ENCODE data around the gene GTSE1.

GRCh38 chr22:46288846-46289243 is 7.8 kb upstream of the GTSE1 start:
- TF ChIP-seq POLR2AphosphoS5 (IDR thresholded peaks at IDR 0.05; ENCODE audit: low read depth, low read length): no peak
- TF ChIP-seq POLR2A (IDR thresholded peaks at IDR 0.05; ENCODE audit: low read depth, low read length): no peak
